Pons (tissue), 1 donor: ENCODE data around the gene RSAD1.

Experiments
- DNase-seq: peaks from one replicate; pipeline ENCODE4 v3.0.0-alpha.2; 2016; ENCODE audit warnings: low spot score

Gene RSAD1

GRCh38 chr17:50458270-50458669 is 20.4 kb upstream of the RSAD1 start:
- DNase-seq: no peak

- DNase-seq: no peak
These were observed 19.7 kb upstream of the RSAD1 start for GRCh38 chr17:50458701-50459676.

GRCh38 chr17:50459756-50460155 is 18.9 kb upstream of the RSAD1 start:
- DNase-seq: no peak

DNA sequence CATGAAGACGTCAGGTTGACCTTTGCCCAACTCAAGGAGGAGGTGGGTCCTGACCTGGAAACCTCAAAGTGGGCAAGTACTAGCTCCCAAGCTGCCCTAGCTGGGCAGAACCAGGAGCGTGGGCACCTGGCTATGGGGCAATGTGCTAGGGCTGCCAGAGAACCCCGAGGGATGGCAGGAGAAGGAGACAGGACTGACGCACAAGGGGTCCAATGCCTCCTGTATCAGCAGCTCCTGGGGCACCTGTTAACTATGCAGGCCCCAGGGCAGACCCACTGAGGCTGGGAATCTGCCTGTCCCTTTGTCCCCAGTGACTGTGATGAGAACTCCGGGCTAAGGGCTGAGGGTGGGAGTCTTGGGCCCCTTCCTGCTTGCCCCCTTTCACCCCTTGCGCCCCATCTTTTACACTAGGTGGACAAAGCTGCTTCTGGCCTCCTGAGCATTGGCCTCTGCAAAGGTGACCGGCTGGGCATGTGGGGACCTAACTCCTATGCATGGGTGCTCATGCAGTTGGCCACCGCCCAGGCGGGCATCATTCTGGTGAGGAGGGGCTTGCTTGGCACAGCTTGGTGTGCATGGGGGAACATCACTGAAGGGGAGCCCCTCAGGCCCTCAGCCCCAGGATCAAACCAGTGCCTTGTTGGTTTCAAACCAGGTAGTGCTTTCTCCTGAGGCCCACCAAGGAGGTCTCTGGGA is 17.7 kb upstream of the RSAD1 start:
- no peak for DNase-seq

DNA sequence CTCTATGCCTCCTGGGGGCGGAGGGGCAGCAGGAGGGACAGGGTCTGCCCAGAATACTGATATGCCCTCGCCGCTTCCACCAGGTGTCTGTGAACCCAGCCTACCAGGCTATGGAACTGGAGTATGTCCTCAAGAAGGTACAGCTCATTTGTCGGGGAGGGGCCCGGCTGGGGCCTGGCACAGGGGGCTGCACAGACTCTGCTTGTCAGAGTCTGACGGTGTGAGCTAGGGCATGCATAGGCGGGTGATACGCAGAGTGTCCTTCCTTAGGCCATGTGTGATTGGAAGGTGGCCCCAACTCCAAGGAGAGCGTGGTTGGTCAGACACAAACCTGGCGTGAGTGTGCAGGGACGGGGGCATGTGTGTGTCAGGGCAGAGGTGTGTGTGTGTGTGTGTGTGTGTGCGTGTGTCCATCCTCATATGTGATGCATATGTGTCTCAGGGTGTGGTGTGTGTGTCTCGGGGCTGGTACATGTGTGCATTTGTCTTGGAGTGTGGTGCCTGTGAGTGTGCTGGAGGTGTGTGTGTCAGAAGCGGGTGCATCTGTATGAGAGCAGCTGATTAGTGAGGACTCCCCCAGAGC is 17.0 kb upstream of the RSAD1 start:
- no peak for DNase-seq

- DNase-seq: no peak
These were observed 16.2 kb upstream of the RSAD1 start for GRCh38 chr17:50462446-50462845.

- DNase-seq: no peak
These were observed 14.5 kb upstream of the RSAD1 start for GRCh38 chr17:50464121-50464520.

- no peak for DNase-seq
These were observed 13.9 kb upstream of the RSAD1 start for GRCh38 chr17:50464736-50465135.

DNA sequence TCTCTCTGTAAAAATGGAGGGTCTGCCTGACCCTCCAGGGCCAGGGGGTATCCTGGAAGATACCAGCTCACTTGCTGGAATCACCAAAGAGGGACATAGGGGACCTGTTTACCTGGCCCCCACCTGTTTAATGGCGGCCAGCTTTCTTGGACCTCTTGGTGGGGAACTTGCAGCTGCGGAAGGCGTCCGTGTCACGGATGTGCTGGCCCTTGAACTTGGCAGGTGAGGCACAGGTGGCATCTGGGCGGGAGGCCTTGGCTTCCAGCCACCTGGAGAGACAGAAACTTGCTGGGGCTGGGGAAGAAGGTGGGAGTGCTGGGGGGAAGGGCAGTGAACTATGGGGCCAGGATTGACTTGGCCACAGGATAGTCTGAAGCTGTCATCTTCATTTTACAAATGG is 13.5 kb upstream of the RSAD1 start:
- no peak for DNase-seq

DNA sequence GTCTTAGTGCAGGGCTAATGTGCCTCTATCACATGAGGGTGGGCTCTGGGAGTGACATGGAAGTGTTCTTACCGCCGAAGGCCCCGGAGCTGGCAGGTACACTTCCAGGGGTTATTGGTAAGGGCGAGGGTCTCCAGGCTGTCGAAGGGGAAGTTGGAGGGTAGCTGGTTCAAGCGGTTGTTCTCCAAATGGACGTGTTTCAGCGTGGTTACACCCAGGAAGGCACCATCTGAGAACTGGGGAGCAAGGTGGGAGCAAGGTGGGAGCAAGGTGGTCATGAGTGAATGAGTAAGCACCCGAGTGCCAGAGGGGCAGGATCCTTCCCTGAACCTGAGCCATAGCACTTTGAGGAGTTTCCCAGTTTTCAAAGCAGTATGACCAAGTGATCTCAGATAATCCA is 13.0 kb upstream of the RSAD1 start:
- no peak for DNase-seq

GRCh38 chr17:50466371-50467113 is 12.1 kb upstream of the RSAD1 start:
- DNase-seq: no peak

GRCh38 chr17:50467114-50467854 is 11.4 kb upstream of the RSAD1 start:
- DNase-seq: no peak

DNA sequence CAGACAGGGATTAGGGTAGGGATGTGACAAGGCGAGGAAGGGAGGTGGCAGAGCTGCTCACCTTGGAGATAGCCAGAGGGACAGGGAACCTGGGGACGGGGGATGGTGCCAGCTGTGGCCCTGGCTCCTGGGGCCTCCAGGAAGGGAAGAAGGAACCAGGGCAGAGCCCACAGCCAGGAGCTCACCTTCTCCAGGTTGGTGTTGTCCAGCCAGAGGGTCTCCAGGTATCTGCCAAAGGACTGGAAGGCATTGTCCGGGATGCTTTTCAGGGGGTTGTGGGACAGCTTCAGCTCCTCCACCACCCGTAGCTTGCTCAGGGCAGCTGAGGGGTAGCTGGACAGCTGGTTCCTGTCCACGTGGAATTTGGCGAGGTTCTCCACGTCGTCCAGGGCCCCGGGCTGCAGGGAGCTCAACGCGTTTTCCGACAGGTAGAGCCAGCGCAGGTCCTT is 10.8 kb upstream of the RSAD1 start:
- DNase-seq: no peak

- DNase-seq: no peak
These were observed 10.1 kb upstream of the RSAD1 start, which contains the start of gene CHAD for GRCh38 chr17:50468304-50469207. Gene CHAD, minus strand, starts transcription at chr17:50468880. Its CDS starts 67 bp downstream, at chr17:50468813.

DNA sequence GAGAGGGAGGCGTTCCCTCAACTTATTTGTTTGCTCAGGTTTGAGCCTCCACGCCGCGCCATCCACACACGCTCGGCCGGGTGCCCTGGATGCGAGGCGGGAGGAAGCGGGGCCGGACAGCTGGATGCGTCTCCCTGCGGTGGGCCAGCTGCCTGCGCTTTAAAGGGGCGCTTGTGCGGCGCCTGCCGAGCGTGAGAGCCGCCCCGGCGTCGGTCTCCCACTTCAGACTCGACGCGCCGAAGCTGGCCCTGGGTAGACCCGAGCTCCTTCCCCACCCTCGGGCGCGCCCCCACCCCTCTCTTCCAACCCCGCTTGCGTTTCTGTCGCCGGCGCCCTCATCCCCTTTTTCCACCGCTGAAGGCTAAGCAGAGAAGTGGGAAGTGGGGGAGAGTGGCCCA is 9.5 kb upstream of the RSAD1 start:
- DNase-seq: no peak

- no peak for DNase-seq
These were observed 8.9 kb upstream of the RSAD1 start for GRCh38 chr17:50469671-50470305.

DNA sequence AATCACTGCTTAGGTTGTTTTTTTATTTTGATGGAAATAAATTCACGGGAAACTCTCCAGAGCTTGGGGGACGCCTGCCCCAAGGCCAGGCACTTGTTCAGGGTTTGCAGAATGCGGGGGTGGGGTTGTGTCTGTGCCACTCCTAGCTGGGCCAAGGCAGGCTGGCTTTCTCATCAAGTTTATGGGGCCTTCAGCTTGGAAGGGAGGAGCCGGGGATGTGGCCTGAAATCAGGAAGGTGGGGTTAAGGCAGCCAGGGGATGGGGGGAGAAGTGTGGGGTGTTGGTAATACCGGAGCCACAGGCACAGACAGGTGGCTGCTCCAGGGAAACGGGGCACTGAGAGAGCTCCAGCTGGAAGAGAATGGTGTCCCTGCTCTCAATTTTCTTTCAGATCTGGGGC is 8.2 kb upstream of the RSAD1 start:
- DNase-seq: no peak

DNA sequence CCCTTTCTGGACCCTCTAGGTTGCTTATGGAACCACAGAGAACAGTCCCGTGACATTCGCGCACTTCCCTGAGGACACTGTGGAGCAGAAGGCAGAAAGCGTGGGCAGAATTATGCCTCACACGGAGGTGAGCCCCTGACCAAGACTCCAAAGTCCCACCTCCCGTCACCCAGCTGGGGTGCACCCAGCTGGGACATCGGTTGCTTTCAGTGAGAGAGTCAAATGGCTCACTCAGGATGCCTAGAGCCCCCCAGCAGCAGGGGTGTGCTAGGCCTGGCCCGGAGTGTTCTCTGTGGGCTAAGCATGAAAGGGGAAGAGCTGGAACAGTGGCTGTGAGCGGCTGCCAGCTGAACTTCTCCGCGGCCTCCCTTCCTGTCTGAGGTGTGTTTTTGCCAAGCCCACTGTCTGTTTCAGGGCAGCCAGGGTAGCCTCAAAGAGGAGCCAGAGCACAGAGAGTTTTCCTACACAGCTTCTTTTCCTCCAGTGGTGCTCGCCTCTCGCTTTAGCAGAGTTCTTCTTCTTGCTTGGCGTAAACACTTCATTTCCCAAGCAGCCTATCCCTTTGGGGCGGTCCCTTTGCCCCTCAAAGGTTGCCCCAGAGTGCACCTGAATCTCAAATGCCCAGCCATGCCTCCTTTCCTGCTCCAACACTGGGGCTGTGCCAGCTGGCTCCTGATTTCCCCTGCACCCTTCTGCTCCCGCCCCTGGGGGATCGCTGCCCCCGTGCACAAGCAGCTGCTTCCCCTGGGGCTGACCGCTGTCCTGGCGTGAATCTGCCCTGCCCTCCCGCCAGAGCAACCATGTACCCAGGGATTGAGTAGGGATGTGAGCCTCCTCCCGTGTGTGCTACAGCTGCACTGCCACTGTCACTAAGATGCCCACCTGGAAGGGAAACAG is 7.4 kb upstream of the RSAD1 start:
- no peak for DNase-seq

GRCh38 chr17:50472286-50472685 is 6.4 kb upstream of the RSAD1 start:
- DNase-seq: no peak
